AG04450 (cell line): ENCODE results near the gene RORB. TPM values are rescaled to one million over a fixed set of nuclear protein-coding genes. Genes with fewer than 3 reads are reported as not detected.

Experiments used
- CTCF ChIA-PET: fragments of 300-600, 350-600 bp; formaldehyde crosslinking; extraction: SDS; loops from one replicate; lab custom pipeline; 2022; ENCODE audit warnings: antibody characterized with exemption, inconsistent platforms; lab: Charles Lee
- POLR2A ChIA-PET: fragments of 350-600 bp; formaldehyde crosslinking; extraction: SDS; loops from one replicate; lab custom pipeline; 2021; ENCODE audit warnings: antibody characterized with exemption, inconsistent platforms; lab: Yijun Ruan, JAX
- DNase-seq: peaks from one replicate; pipeline ENCODE4 v3.0.0-alpha.2; 2011; ENCODE audit warnings: low read depth, low spot score
- H3K27ac ChIP-seq: one replicate; pipeline ENCODE4 v1.5.1; 2012; ENCODE audit warnings: low read depth, low read length, control low read depth
- H3K27me3 ChIP-seq: one replicate; pipeline ENCODE4 v1.6.0; 2012; ENCODE audit warnings: low read length; ENCODE audit not compliant: control insufficient read depth, insufficient read depth
- H3K4me3 ChIP-seq: 2 replicates; pipeline ENCODE4 v1.5.1; 2011; ENCODE audit warnings: mild to moderate bottlenecking, low read depth, low read length, control low read depth
- H3K9me3 ChIP-seq: 2 replicates; pipeline ENCODE4 v1.5.1; 2012; ENCODE audit warnings: low read length; ENCODE audit not compliant: control insufficient read depth, insufficient read depth
- polyA plus RNA-seq: library from polyadenylated mRNA; depleted of rRNA; stranded (reverse); fragments of >200 nt; gene quantifications from 2 replicates; pipeline ENCODE4 v1.2.3, GENCODE V29; 2011
- TF ChIP-seq, protein P1 (sequence below): IDR thresholded peaks from 2 replicates; pipeline ENCODE4 v1.5.1; 2011; ENCODE audit warnings: low read depth, low read length, control low read depth, inconsistent platforms

RORB gene
- polyA plus RNA-seq, 1 experiment = not detected

- H3K4me3 ChIP-seq = no peak overlapping the region
- TF ChIP-seq, protein P1, sequence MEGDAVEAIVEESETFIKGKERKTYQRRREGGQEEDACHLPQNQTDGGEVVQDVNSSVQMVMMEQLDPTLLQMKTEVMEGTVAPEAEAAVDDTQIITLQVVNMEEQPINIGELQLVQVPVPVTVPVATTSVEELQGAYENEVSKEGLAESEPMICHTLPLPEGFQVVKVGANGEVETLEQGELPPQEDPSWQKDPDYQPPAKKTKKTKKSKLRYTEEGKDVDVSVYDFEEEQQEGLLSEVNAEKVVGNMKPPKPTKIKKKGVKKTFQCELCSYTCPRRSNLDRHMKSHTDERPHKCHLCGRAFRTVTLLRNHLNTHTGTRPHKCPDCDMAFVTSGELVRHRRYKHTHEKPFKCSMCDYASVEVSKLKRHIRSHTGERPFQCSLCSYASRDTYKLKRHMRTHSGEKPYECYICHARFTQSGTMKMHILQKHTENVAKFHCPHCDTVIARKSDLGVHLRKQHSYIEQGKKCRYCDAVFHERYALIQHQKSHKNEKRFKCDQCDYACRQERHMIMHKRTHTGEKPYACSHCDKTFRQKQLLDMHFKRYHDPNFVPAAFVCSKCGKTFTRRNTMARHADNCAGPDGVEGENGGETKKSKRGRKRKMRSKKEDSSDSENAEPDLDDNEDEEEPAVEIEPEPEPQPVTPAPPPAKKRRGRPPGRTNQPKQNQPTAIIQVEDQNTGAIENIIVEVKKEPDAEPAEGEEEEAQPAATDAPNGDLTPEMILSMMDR = no peak
- no peak overlapping the region for H3K27ac ChIP-seq
- POLR2A ChIA-PET = no interaction called here
- H3K27me3 ChIP-seq = no peaks in the 10 kb centered on the region
- DNase-seq = no peak
- no peaks in the 10 kb centered on the region for H3K9me3 ChIP-seq
- CTCF ChIA-PET = interaction anchor here (0.7 to 2.3 kb wide), 3 partner anchors 101 to 1442 kb away, joined by 3 to 25 read pairs (median 6); no protein-coding TSS in a partner anchor
Measured at GRCh38 chr9:74642376-74642775, 145.2 kb downstream of the RORB start.

- CTCF ChIA-PET = interaction anchor here (0.7 to 2.3 kb wide), 7 partner anchors 15 to 1443 kb away, joined by 3 to 25 read pairs (median 3); no protein-coding TSS in a partner anchor
- TF ChIP-seq, protein P1 = no peak
- H3K27me3 ChIP-seq = no peaks in the 10 kb centered on the region
- no peak overlapping the region for H3K27ac ChIP-seq
- no peak for DNase-seq
- POLR2A ChIA-PET = no interaction called here
- H3K9me3 ChIP-seq = no peaks in the 10 kb centered on the region
- H3K4me3 ChIP-seq = no peak overlapping the region
Measured at GRCh38 chr9:74643303-74643923, 146.3 kb downstream of the RORB start.

- Histone ChIP-seq H3K27me3 (no peaks in the 10 kb centered on the region), H3K9me3 (no peaks in the 10 kb centered on the region), H3K4me3 (no peak overlapping the region), H3K27ac (no peak overlapping the region)
- DNase-seq = no peak
- ChIA-PET POLR2A (no interaction called here), CTCF (interaction anchor here (0.9 to 2.3 kb wide), 6 partner anchors 16 to 1444 kb away, joined by 3 to 25 read pairs (median 4); no protein-coding TSS in a partner anchor)
- TF ChIP-seq, protein P1 = no peak
Measured at GRCh38 chr9:74644023-74644422, 146.9 kb downstream of the RORB start.

DNA sequence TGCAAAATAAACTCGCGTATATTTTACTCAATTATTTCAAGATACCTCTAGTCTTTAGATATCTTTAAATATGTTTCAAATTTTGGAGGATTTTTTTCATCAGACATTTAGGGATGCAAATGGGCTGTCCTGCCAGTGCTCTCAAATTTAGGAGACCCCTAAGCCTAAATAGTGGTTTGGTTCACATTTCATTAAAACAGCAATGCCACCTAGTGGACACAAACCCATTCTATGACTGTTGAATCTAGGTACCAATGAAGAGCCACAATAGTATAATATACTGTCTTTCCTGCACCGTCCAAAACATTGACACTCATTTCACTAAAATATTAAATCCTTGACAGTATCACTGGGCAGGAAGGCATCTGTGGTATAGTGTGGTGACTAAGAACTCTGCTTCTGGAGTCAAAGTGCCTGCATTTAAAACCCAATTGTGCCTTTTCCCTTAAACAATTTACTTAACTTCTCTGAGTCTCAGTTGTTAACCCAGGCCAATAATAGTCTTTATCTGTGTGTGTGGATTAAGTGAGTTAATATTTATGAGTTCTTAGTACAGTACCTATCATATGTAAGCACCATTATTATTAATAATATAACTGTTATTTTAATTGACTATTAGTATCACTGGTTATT is 148.0 kb downstream of the RORB start:
- Histone ChIP-seq H3K27ac (no peak overlapping the region), H3K4me3 (no peak overlapping the region), H3K9me3 (no peaks in the 10 kb centered on the region), H3K27me3 (no peaks in the 10 kb centered on the region)
- POLR2A ChIA-PET = no interaction called here
- TF ChIP-seq, protein P1 = peak; percentile 64
- no peak for DNase-seq
- CTCF ChIA-PET = no interaction called here
